ENCODE data around the gene COG5. TPM values are rescaled to one million over a fixed set of nuclear protein-coding genes. Genes with fewer than 3 reads are reported as not detected.
"Not testable (repeated sequence)": the region's sequence is repeated elsewhere in the genome, so short reads cannot be mapped to it uniquely, and the experiment has no call there.

Gene COG5
- total RNA-seq, 1 experiment from 2014 or later: 58.0 TPM

DNA sequence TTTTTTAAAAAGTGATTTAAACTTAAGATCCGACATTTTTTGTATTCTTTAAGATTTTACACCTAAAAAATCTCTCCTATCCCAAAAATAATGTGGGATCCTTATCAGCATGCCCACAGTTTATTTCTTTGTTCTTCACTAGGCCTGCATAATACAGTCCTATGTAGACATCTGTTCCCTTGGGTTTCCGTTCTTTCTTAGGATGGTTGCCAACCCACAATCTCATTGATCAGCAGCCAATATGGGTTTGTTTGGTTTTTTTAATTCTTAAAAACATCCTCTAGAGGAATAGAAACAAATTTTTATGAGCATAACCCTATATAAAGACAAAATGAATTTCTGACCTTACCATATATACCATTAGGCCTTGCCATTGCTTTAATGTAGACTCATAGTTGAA, 403.3 kb downstream of the COG5 start:
- DNase-seq (ENCODE audit: low spot score): no peak

DNA sequence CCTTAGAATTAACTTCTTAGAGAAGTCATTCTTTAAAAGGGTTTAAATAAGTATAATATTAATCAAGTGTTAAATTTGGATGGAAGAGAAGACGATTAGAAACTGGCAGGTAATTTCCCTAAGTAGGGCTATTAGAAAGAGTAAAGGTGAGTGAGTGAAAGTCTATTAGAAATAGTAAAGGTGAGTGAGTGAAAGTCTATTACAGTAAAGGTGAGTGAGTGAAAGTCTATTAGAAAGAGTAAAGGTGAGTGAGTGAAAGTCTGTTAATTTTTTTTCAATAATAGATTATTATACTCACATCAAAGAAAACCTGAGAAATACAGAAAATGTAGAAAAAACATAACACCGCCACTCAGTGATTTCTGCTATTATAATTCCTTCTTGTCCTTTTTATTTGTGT, 405.7 kb downstream of the COG5 start:
- DNase-seq (ENCODE audit: low spot score): no peak

DNA sequence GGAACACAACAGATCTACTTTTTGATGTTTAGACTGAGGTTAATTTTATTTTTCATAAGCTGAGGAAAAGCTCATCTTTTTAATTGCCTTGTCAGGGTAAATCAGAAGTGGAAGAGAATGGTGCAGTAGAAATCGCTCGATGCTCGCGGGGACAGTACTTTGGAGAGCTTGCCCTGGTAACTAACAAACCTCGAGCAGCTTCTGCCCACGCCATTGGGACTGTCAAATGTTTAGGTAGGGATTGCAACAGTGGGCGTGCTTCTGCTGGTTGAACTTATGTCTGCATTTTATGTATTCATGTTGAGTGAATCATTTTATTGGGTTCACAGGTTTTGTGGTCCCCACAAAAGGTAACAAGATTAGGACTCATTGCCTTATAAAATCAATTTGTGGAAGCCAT, 406.6 kb downstream of the COG5 start:
- DNase-seq (ENCODE audit: low spot score): no peak

DNA sequence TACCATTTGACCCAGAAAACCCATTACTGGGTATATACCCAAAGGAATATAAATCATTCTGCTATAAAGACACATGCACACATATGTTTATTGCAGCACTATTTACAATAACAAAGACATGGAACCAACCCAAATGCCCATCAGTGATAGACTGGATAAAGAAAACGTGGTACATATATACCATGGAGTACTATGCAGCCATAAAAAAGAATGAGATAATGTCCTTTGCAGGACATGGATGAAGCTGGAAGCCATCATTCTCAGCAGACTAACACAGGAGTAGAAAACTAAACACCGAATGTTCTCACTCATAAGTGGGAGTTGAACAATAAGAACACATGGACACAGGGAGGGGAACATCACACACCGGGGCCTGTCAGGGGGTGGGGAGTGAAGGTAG, 408.0 kb downstream of the COG5 start:
- not testable (repeated sequence) for DNase-seq (ENCODE audit: low spot score)

DNA sequence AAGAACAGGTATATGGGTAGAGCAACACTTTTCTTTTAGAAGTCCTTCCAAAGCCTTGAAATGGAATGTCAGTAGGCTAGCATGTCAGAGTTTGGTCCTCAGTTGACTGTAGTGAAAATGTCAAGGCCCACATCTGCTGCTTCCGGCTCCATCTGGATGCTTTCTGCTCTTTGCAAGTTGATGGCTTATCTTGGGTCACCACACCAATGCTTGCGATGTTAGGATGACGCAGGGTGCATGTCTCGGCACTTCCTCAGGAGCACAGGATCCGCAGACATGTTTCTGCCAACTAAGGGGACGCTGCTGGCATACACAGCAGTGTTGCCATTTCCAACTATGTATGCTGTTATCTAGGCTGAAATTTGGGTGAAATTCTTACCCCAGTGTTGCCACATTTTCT, 408.9 kb downstream of the COG5 start:
- DNase-seq (ENCODE audit: low spot score): no peak

DNA sequence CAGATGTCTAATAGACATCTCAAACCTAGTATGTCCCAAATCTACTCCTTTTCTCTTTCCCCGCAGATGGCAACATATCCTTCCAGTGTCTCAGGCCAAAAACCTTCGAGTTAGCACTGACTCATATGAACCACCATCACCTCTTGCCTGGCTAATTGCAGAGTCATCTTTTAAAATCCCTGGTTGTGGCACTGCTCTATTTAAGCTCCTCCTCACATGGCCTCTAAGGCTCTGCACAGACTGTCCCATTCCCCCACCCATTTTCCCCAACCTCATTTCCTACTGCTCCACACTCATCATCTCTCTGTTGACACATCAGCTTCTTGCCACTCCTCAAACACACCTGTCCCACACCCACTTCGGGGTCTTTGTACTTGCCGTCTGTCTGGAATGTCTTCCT, 411.7 kb downstream of the COG5 start:
- DNase-seq (ENCODE audit: low spot score): no peak

Small RNA genes lying within 50 kb of the gene (small RNA-seq; reads per million reads assigned to genes)
- not detected for gene AC002381.1
- not detected for gene RF01233

Other genes with a start within 250 kb of the COG5 start
- not detected in 2 replicates for gene GPR22, start 93.9 kb downstream of the COG5 start, total RNA-seq (2014; rRNA removed; shearing (Covaris generic))
- gene DUS4L, start 51 bp upstream of the COG5 start, total RNA-seq (2014; rRNA removed; shearing (Covaris generic)): 8.8 and 13.3 TPM in 2 replicates
- gene BCAP29, start 16.3 kb upstream of the COG5 start, total RNA-seq (2014; rRNA removed; shearing (Covaris generic)): 8.6 and 13.9 TPM in 2 replicates
- not detected in 2 replicates for gene SLC26A4, start 96.9 kb upstream of the COG5 start, total RNA-seq (2014; rRNA removed; shearing (Covaris generic))
- 13.1 and 14.3 TPM in 2 replicates for gene CBLL1, start 180.2 kb upstream of the COG5 start, total RNA-seq (2014; rRNA removed; shearing (Covaris generic))
- gene SLC26A3, start 239.3 kb upstream of the COG5 start, total RNA-seq (2014; rRNA removed; shearing (Covaris generic)): not detected in 2 replicates